HL-60 (cell line): ENCODE results near the gene BSDC1.

Experiments used
- DNase-seq, 2 experiments: peaks; one replicate each; pipeline ENCODE4 v3.0.0-alpha.2; 2010 to 2020; ENCODE audit warnings: low read depth in 1 of 2, low spot score in 1 of 2
- H3K27ac ChIP-seq: fragments of 250-450 bp; sonication (Bioruptor Pico); replicated peaks from 2 replicates; pipeline ENCODE4 v1.5.1; 2020; ENCODE audit warnings: mild to moderate bottlenecking, moderate library complexity
- H3K27me3 ChIP-seq: fragments of 250-450 bp; sonication (Bioruptor Pico); 2 replicates; pipeline ENCODE4 v1.5.1; 2021; ENCODE audit warnings: mild to moderate bottlenecking, moderate library complexity; ENCODE audit not compliant: insufficient read depth, poor library complexity, severe bottlenecking
- H3K4me3 ChIP-seq: replicated peaks from 2 replicates; pipeline ENCODE4 v1.5.1; 2011; ENCODE audit warnings: mild to moderate bottlenecking, control low read depth, low read length; ENCODE audit not compliant: insufficient read depth
- CTCF ChIP-seq: IDR thresholded peaks from one replicate; pipeline ENCODE4 v1.5.1; 2011; ENCODE audit warnings: low read length, control low read depth, inconsistent platforms; ENCODE audit not compliant: insufficient read depth
- GABPA ChIP-seq: IDR thresholded peaks from 2 replicates; pipeline ENCODE4 v1.6.1; 2012; ENCODE audit warnings: low read depth
- POLR2AphosphoS5 ChIP-seq: IDR thresholded peaks from 2 replicates; pipeline ENCODE4 v1.6.1; 2012; ENCODE audit warnings: low read depth
- REST ChIP-seq: IDR thresholded peaks from 2 replicates; pipeline ENCODE4 v1.6.1; 2012; ENCODE audit warnings: low read depth; ENCODE audit not compliant: insufficient replicate concordance
- SPI1 ChIP-seq: IDR thresholded peaks from 2 replicates; pipeline ENCODE4 v1.6.1; 2012; ENCODE audit warnings: low read depth, mild to moderate bottlenecking, borderline replicate concordance

Gene BSDC1

GRCh38 chr1:32414186-32414886 is 20.1 kb upstream of the BSDC1 start:
- TF ChIP-seq SPI1: no peak
- no peak for TF ChIP-seq POLR2AphosphoS5
- TF ChIP-seq CTCF: no peak
- TF ChIP-seq GABPA: no peak
- TF ChIP-seq REST: no peak
- DNase-seq: no peak
- H3K27me3 ChIP-seq: peaks cover 4% of the 10 kb centered on the region
- H3K4me3 ChIP-seq: no peak overlapping the region
- no peak overlapping the region for H3K27ac ChIP-seq

GRCh38 chr1:32413507-32414185 is 19.4 kb upstream of the BSDC1 start:
- H3K27me3 ChIP-seq: peaks cover 4% of the 10 kb centered on the region
- DNase-seq: peak; percentile 77 to 83
- H3K27ac ChIP-seq: no peak overlapping the region
- H3K4me3 ChIP-seq: no peak overlapping the region
- no peak for TF ChIP-seq GABPA
- peak; percentile 80 for TF ChIP-seq CTCF
- peak; percentile 63 for TF ChIP-seq REST

GRCh38 chr1:32411261-32411660 is 17.0 kb upstream of the BSDC1 start:
- Histone ChIP-seq H3K27ac (no peak overlapping the region), H3K27me3 (no peaks in the 10 kb centered on the region), H3K4me3 (no peak overlapping the region)
- no peak for DNase-seq
- TF ChIP-seq REST (no peak), GABPA (no peak), POLR2AphosphoS5 (no peak), SPI1 (no peak), CTCF (no peak)
